Measurements from ENCODE around the gene HHAT. TPM values are rescaled to one million over a fixed set of nuclear protein-coding genes. Genes with fewer than 3 reads are reported as not detected.

Gene HHAT
- total and polyA plus RNA-seq, 9 of the 15 experiments (the other 6 are each of a cell fraction or from before 2014, with no cell fraction given), result 0.07 to 0.16 (median 0.13) TPM; not detected in 1

DNA sequence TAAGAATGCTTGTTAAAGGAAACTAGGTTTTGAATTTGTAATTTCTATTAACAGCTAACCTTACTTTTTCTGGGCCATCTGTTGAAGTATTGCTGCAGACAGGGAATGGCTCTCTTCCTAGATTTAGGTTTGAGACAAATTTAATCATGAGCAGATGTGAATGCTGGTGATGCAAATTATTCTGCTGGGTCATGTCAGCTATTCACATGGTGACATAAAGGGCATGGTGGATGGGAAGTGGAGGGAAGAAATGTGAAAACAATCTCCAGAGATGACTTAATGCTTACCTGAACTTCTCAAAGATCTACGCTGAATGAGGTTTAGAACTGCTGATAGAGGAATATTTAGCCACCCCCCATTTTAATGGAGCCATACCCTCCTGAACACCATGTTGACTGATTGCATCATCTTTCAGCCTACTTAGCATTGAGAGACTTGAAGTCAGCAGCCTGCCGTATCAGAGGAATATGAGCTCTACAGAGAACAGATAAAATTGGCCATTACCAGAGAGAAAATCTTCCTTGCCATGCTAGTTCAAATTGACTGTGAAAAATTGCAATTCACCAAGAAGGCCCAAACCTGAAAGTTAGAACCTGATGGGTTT, 138.8 kb downstream of the HHAT start (continued):
- TF ChIP-seq, protein P1, sequence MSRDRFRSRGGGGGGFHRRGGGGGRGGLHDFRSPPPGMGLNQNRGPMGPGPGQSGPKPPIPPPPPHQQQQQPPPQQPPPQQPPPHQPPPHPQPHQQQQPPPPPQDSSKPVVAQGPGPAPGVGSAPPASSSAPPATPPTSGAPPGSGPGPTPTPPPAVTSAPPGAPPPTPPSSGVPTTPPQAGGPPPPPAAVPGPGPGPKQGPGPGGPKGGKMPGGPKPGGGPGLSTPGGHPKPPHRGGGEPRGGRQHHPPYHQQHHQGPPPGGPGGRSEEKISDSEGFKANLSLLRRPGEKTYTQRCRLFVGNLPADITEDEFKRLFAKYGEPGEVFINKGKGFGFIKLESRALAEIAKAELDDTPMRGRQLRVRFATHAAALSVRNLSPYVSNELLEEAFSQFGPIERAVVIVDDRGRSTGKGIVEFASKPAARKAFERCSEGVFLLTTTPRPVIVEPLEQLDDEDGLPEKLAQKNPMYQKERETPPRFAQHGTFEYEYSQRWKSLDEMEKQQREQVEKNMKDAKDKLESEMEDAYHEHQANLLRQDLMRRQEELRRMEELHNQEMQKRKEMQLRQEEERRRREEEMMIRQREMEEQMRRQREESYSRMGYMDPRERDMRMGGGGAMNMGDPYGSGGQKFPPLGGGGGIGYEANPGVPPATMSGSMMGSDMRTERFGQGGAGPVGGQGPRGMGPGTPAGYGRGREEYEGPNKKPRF (IDR thresholded peaks at IDR 0.05; ENCODE audit: low read depth, low read length), result no peak
- TF ChIP-seq, protein P2, sequence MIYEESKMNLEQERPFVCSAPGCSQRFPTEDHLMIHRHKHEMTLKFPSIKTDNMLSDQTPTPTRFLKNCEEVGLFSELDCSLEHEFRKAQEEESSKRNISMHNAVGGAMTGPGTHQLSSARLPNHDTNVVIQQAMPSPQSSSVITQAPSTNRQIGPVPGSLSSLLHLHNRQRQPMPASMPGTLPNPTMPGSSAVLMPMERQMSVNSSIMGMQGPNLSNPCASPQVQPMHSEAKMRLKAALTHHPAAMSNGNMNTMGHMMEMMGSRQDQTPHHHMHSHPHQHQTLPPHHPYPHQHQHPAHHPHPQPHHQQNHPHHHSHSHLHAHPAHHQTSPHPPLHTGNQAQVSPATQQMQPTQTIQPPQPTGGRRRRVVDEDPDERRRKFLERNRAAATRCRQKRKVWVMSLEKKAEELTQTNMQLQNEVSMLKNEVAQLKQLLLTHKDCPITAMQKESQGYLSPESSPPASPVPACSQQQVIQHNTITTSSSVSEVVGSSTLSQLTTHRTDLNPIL (CRISPR knock-in tag; IDR thresholded peaks at IDR 0.05), result no peak
- TF ChIP-seq ZNF830 (CRISPR knock-in tag; IDR thresholded peaks at IDR 0.05) (no peak), ZKSCAN3 (CRISPR knock-in tag; IDR thresholded peaks at IDR 0.05) (no peak), NR2C1 (IDR thresholded peaks at IDR 0.05) (no peak), NR2C1 (tag; IDR thresholded peaks at IDR 0.05) (no peak), U2AF2 (optimal IDR thresholded peaks at IDR 0.05; ENCODE audit: low read depth, low read length) (no peak), ZNF696 (CRISPR knock-in tag; conservative IDR thresholded peaks at IDR 0.05) (no peak), FOXJ2 (tag; IDR thresholded peaks at IDR 0.05) (no peak), BMI1 (IDR thresholded peaks at IDR 0.05; ENCODE audit: low read length) (no peak), ZNF197 (CRISPR knock-in tag; IDR thresholded peaks at IDR 0.05; ENCODE audit: low read depth) (no peak), ZNF311 (CRISPR knock-in tag; IDR thresholded peaks at IDR 0.05) (no peak), ZNF717 (CRISPR knock-in tag; IDR thresholded peaks at IDR 0.05) (no peak)
- TF ChIP-seq, protein P3, sequence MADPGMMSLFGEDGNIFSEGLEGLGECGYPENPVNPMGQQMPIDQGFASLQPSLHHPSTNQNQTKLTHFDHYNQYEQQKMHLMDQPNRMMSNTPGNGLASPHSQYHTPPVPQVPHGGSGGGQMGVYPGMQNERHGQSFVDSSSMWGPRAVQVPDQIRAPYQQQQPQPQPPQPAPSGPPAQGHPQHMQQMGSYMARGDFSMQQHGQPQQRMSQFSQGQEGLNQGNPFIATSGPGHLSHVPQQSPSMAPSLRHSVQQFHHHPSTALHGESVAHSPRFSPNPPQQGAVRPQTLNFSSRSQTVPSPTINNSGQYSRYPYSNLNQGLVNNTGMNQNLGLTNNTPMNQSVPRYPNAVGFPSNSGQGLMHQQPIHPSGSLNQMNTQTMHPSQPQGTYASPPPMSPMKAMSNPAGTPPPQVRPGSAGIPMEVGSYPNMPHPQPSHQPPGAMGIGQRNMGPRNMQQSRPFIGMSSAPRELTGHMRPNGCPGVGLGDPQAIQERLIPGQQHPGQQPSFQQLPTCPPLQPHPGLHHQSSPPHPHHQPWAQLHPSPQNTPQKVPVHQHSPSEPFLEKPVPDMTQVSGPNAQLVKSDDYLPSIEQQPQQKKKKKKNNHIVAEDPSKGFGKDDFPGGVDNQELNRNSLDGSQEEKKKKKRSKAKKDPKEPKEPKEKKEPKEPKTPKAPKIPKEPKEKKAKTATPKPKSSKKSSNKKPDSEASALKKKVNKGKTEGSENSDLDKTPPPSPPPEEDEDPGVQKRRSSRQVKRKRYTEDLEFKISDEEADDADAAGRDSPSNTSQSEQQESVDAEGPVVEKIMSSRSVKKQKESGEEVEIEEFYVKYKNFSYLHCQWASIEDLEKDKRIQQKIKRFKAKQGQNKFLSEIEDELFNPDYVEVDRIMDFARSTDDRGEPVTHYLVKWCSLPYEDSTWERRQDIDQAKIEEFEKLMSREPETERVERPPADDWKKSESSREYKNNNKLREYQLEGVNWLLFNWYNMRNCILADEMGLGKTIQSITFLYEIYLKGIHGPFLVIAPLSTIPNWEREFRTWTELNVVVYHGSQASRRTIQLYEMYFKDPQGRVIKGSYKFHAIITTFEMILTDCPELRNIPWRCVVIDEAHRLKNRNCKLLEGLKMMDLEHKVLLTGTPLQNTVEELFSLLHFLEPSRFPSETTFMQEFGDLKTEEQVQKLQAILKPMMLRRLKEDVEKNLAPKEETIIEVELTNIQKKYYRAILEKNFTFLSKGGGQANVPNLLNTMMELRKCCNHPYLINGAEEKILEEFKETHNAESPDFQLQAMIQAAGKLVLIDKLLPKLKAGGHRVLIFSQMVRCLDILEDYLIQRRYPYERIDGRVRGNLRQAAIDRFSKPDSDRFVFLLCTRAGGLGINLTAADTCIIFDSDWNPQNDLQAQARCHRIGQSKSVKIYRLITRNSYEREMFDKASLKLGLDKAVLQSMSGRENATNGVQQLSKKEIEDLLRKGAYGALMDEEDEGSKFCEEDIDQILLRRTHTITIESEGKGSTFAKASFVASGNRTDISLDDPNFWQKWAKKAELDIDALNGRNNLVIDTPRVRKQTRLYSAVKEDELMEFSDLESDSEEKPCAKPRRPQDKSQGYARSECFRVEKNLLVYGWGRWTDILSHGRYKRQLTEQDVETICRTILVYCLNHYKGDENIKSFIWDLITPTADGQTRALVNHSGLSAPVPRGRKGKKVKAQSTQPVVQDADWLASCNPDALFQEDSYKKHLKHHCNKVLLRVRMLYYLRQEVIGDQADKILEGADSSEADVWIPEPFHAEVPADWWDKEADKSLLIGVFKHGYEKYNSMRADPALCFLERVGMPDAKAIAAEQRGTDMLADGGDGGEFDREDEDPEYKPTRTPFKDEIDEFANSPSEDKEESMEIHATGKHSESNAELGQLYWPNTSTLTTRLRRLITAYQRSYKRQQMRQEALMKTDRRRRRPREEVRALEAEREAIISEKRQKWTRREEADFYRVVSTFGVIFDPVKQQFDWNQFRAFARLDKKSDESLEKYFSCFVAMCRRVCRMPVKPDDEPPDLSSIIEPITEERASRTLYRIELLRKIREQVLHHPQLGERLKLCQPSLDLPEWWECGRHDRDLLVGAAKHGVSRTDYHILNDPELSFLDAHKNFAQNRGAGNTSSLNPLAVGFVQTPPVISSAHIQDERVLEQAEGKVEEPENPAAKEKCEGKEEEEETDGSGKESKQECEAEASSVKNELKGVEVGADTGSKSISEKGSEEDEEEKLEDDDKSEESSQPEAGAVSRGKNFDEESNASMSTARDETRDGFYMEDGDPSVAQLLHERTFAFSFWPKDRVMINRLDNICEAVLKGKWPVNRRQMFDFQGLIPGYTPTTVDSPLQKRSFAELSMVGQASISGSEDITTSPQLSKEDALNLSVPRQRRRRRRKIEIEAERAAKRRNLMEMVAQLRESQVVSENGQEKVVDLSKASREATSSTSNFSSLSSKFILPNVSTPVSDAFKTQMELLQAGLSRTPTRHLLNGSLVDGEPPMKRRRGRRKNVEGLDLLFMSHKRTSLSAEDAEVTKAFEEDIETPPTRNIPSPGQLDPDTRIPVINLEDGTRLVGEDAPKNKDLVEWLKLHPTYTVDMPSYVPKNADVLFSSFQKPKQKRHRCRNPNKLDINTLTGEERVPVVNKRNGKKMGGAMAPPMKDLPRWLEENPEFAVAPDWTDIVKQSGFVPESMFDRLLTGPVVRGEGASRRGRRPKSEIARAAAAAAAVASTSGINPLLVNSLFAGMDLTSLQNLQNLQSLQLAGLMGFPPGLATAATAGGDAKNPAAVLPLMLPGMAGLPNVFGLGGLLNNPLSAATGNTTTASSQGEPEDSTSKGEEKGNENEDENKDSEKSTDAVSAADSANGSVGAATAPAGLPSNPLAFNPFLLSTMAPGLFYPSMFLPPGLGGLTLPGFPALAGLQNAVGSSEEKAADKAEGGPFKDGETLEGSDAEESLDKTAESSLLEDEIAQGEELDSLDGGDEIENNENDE (IDR thresholded peaks at IDR 0.05; ENCODE audit: low read depth, low read length), result no peak
